A549 (cell line): Measurements from ENCODE around the gene TPD52L1.

ENCODE experiments used
- CEBPB ChIP-seq, 2 experiments: fragments of >200 bp in 1 of 2; sonication (Bioruptor Twin) in 1 of 2; formaldehyde crosslinking in 1 of 2; IDR thresholded peaks; 2 replicates each; pipeline ENCODE4 v1.6.1; 2012 to 2016
- CHD4 ChIP-seq: fragments of 200-600 bp; sonication (generic); IDR thresholded peaks from 2 replicates; pipeline ENCODE4 v1.6.1; 2016; ENCODE audit warnings: antibody characterized with exemption, mild to moderate bottlenecking, borderline replicate concordance
- HDAC2 ChIP-seq: fragments of 200-600 bp; sonication (generic); IDR thresholded peaks from 2 replicates; pipeline ENCODE4 v1.6.1; 2016
- JUN ChIP-seq, 2 experiments: fragments of >200 bp; sonication (Bioruptor Twin); formaldehyde crosslinking; IDR thresholded peaks; 2 replicates in 1 of 2; 3 replicates in 1 of 2; pipeline ENCODE4 v1.6.1; 2016 to 2017
- KDM5A ChIP-seq: fragments of 200-600 bp; sonication (generic); IDR thresholded peaks from 2 replicates; pipeline ENCODE4 v1.6.1; 2016; ENCODE audit warnings: antibody characterized with exemption, mild to moderate bottlenecking
- POLR2A ChIP-seq: IDR thresholded peaks from 2 replicates; pipeline ENCODE4 v1.6.1; 2012; ENCODE audit warnings: mild to moderate bottlenecking, low read length
- RAD21 ChIP-seq, 2 experiments: fragments of >200 bp in 1 of 2; sonication (Bioruptor Twin) in 1 of 2; formaldehyde crosslinking in 1 of 2; IDR thresholded peaks in 1 of 2; conservative IDR thresholded peaks in 1 of 2; 2 replicates in 1 of 2; 3 replicates in 1 of 2; pipeline ENCODE4 v1.6.1; 2012 to 2018; ENCODE audit warnings: inconsistent platforms in 1 of 2
- RCOR1 ChIP-seq: fragments of 150-350 bp; IDR thresholded peaks from 2 replicates; pipeline ENCODE4 v1.6.1; 2014; ENCODE audit warnings: antibody characterized with exemption, low read length, low read depth
- SMC3 ChIP-seq: fragments of >200 bp; sonication (Bioruptor Twin); formaldehyde crosslinking; IDR thresholded peaks from 3 replicates; pipeline ENCODE4 v1.6.1; 2018; ENCODE audit warnings: inconsistent platforms
- ZC3H11A ChIP-seq: fragments of 450-650 bp; IDR thresholded peaks from 2 replicates; pipeline ENCODE4 v1.6.1; 2014; ENCODE audit warnings: antibody characterized with exemption, mild to moderate bottlenecking
- TF ChIP-seq, protein P1 (sequence below): fragments of >200 bp; sonication (Bioruptor Twin); formaldehyde crosslinking; IDR thresholded peaks from 3 replicates; pipeline ENCODE4 v1.5.1; 2016
- TF ChIP-seq, protein P2 (sequence below): fragments of 200-600 bp; sonication (generic); IDR thresholded peaks from 2 replicates; pipeline ENCODE4 v1.6.1; 2016; ENCODE audit warnings: antibody characterized with exemption, mild to moderate bottlenecking, moderate library complexity
- TF ChIP-seq, protein P3 (sequence below): IDR thresholded peaks from 2 replicates; pipeline ENCODE4 v1.6.1; 2012

- TF ChIP-seq KDM5A = no peak
- TF ChIP-seq, protein P1, sequence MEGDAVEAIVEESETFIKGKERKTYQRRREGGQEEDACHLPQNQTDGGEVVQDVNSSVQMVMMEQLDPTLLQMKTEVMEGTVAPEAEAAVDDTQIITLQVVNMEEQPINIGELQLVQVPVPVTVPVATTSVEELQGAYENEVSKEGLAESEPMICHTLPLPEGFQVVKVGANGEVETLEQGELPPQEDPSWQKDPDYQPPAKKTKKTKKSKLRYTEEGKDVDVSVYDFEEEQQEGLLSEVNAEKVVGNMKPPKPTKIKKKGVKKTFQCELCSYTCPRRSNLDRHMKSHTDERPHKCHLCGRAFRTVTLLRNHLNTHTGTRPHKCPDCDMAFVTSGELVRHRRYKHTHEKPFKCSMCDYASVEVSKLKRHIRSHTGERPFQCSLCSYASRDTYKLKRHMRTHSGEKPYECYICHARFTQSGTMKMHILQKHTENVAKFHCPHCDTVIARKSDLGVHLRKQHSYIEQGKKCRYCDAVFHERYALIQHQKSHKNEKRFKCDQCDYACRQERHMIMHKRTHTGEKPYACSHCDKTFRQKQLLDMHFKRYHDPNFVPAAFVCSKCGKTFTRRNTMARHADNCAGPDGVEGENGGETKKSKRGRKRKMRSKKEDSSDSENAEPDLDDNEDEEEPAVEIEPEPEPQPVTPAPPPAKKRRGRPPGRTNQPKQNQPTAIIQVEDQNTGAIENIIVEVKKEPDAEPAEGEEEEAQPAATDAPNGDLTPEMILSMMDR = no peak
- no peak for TF ChIP-seq SMC3
- no peak for TF ChIP-seq CHD4
- no peak for TF ChIP-seq HDAC2
- TF ChIP-seq CEBPB (IDR thresholded peaks at IDR 0.05) = no peak
- TF ChIP-seq JUN (IDR thresholded peaks at IDR 0.05) = no peak
- TF ChIP-seq, protein P2, sequence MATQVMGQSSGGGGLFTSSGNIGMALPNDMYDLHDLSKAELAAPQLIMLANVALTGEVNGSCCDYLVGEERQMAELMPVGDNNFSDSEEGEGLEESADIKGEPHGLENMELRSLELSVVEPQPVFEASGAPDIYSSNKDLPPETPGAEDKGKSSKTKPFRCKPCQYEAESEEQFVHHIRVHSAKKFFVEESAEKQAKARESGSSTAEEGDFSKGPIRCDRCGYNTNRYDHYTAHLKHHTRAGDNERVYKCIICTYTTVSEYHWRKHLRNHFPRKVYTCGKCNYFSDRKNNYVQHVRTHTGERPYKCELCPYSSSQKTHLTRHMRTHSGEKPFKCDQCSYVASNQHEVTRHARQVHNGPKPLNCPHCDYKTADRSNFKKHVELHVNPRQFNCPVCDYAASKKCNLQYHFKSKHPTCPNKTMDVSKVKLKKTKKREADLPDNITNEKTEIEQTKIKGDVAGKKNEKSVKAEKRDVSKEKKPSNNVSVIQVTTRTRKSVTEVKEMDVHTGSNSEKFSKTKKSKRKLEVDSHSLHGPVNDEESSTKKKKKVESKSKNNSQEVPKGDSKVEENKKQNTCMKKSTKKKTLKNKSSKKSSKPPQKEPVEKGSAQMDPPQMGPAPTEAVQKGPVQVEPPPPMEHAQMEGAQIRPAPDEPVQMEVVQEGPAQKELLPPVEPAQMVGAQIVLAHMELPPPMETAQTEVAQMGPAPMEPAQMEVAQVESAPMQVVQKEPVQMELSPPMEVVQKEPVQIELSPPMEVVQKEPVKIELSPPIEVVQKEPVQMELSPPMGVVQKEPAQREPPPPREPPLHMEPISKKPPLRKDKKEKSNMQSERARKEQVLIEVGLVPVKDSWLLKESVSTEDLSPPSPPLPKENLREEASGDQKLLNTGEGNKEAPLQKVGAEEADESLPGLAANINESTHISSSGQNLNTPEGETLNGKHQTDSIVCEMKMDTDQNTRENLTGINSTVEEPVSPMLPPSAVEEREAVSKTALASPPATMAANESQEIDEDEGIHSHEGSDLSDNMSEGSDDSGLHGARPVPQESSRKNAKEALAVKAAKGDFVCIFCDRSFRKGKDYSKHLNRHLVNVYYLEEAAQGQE = no peak
- no peak for TF ChIP-seq RAD21 (conservative IDR thresholded peaks at IDR 0.05 in 1 of 2, IDR thresholded peaks at IDR 0.05 in 1 of 2)
- TF ChIP-seq, protein P3, sequence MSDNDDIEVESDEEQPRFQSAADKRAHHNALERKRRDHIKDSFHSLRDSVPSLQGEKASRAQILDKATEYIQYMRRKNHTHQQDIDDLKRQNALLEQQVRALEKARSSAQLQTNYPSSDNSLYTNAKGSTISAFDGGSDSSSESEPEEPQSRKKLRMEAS = no peak
- no peak for TF ChIP-seq POLR2A
- no peak for TF ChIP-seq ZC3H11A
- no peak for TF ChIP-seq RCOR1
Measured at GRCh38 chr6:125312950-125313349, 159.4 kb downstream of the TPD52L1 start.
